GM13977 (cell line): ENCODE data around the gene LRP8.

Experiments used
- DNase-seq: peaks from one replicate; pipeline ENCODE4 v3.0.0; 2012; ENCODE audit warnings: low spot score
- in situ Hi-C: fragments of 300-500 bp; cut with MboI; formaldehyde crosslinking; loops from one replicate; pipeline ENCODE4 v1.12.0; 2022; ENCODE audit warnings: low sequenced_read_pairs, low pct_unique_long_range_greater_than_20kb, mixed read lengths, inconsistent platforms; ENCODE audit not compliant: unreplicated experiment
- TF ChIP-seq, protein P1 (sequence below): IDR thresholded peaks from 2 replicates; pipeline ENCODE4 v1.5.1; 2012; ENCODE audit warnings: mild to moderate bottlenecking, control low read depth; ENCODE audit not compliant: insufficient read depth; ENCODE audit errors: extremely low read depth, missing control alignments

Gene LRP8

DNA sequence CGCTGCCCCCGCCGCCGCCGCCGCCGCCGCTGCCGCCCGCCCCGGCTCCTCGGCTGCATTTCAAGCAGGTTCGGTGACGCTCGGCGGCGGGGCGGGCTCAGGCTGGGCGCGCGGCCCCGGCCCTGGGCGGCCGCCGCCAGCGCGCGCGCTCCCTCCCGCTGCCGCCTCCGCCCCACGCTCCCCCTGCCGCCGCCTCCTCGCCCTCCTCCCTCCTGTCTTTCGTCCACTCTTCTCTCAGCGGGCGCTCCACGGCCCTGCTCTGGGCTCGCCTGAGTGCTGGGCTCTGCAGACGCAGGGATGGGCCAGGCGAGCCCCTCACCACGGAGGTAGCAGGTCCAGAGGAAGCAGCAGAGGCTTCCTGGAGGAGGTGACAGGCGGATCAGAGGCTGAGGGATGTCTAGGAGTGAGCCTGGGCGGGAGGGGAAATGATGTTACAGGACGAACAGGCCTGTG, at the start of gene LRP8:
Gene LRP8, minus strand, starts transcription at position 62 of the 453 bp plus-strand sequence. CDS start 158 bp downstream, outside the sequence.
- TF ChIP-seq, protein P1, sequence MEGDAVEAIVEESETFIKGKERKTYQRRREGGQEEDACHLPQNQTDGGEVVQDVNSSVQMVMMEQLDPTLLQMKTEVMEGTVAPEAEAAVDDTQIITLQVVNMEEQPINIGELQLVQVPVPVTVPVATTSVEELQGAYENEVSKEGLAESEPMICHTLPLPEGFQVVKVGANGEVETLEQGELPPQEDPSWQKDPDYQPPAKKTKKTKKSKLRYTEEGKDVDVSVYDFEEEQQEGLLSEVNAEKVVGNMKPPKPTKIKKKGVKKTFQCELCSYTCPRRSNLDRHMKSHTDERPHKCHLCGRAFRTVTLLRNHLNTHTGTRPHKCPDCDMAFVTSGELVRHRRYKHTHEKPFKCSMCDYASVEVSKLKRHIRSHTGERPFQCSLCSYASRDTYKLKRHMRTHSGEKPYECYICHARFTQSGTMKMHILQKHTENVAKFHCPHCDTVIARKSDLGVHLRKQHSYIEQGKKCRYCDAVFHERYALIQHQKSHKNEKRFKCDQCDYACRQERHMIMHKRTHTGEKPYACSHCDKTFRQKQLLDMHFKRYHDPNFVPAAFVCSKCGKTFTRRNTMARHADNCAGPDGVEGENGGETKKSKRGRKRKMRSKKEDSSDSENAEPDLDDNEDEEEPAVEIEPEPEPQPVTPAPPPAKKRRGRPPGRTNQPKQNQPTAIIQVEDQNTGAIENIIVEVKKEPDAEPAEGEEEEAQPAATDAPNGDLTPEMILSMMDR, result no peak
- peak; percentile 96 for DNase-seq
- in situ Hi-C loops, result no loop called here

DNA sequence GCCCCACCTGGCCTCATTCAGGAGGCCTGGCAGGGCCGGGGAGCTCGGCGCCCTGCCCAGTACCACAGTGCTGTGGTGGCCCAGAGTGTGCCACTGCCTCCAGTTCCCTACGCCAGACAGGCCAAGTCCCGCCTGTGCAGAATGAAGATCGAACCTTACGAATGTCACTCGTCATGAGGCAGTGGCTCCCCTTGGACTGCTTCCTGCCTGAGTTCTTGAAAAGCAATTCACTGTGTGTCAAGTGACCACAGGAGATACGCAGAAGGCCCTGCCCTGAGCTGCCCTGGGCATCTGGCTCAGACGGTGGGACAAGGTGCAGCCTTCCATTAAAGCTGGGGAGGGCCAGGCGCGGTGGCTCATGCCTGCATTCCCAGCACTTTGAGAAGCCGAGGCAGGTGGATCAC, 49.6 kb upstream of the LRP8 start:
- in situ Hi-C loops, result no loop called here
- TF ChIP-seq, protein P1, result no peak
- no peak for DNase-seq

DNA sequence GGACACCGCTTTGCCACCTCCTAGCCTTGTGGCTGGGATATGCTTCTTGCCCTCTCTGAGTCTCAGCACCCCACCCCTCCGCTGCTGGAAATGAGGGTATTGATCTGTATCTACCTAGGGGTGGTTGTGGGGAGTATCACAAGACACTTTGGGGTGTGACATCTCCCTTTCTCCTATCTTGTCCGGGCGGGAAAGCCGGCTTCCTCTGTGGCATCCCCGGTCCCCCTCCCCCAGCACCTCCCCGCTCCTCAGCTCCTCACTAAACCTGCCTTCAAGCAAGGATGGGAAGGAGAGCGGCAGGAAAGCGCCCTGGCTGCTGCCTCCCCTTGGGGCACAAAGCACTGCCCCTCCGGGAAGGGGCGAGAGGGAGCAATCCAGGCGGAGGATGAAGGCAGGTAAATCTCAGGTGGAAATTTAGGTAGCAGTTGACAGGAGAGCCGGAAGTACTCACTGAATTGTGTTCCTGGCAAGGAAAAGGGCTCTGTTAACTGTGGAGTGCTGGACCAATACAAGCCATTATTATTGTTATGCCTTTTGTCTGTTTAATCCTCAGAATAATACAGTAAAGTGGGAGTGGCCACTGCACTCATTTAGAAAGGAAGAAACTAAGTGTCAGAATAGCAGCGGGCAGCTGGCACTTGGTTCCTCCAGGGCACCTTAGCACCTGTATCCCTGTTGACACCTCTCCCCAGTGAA, 49.0 kb upstream of the LRP8 start:
- TF ChIP-seq, protein P1, result no peak
- DNase-seq, result no peak
- in situ Hi-C loops, result no loop called here

DNA sequence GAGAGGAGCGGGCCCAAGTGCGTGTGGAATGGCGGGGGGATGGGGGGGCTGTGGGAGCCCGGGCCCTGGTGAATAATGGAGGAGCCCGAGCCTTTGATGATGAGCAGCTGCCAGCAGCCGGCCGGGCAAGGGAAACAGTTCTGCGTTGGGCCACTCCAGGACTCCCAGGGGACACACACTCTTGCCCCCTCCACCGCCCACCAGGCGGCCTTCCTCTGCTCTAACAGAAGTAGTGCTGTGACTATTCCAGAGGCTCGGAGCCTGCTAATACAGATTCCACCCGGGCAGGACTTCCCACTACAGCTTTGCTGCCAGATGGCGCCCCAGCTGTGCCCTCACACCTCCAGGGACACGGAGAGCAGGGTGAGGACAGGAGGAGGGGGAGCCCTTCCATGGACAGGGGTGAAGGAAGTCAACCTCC, 48.2 kb upstream of the LRP8 start:
- DNase-seq, result no peak
- in situ Hi-C loops, result no loop called here
- TF ChIP-seq, protein P1, result no peak

DNA sequence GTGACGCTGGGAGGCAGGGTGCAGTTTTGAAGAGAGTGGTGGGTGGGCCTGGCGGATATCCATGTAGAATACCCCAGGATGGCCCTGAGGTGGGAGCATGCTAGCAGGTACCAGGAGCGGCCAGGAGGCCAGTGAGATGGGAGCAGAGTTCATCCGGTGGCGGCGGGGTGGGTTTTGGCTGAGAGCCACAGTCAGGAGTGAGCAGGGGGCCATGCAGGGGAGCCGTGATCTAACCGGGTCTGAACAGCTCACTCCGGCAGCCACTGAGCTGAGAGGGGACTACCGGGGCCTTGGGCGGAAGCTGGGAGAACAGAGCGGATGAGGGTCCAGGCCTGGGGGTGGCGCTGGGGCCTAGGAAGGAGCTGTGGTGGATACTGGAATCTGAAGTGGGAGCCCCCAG, 47.6 kb upstream of the LRP8 start:
- no peak for DNase-seq
- in situ Hi-C loops, result no loop called here
- TF ChIP-seq, protein P1, result no peak

DNA sequence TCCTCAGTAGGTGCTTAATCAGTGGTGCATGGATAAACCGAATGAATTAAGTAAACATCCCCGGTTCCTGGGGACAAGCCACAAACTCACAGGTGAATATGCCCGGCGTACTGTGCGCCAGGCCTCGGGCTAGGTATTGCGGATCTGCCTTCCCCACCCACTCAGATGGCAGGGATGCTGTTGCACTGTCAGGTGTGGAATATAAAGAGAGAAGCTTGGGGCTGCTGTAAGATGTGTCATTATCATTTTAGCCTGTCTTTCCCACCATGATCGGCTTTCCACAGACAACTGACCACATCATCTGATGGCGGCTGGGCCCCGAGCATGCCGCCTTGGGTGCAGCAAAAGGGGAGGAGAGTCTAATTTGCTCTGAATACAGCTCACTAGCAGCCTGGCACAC, 45.4 kb upstream of the LRP8 start:
- in situ Hi-C loops, result no loop called here
- DNase-seq, result no peak
- TF ChIP-seq, protein P1, result no peak
